ENCODE measurements around the gene PSG1. TPM values are rescaled to one million over a fixed set of nuclear protein-coding genes. Genes with fewer than 3 reads are reported as not detected.

Gene PSG1
- 3.6 and 17.2 TPM in 2 replicates for total RNA-seq

GRCh38 chr19:42879613-42880012, at the start of gene PSG1:
Gene PSG1, minus strand, starts transcription at chr19:42879713. Its CDS starts 132 bp downstream, at chr19:42879581.

GRCh38 chr19:42917634-42918033, 38.1 kb upstream of the PSG1 start, which contains the start of gene PSG6:
Gene PSG6, minus strand, starts transcription at chr19:42917894. Its CDS starts 102 bp downstream, at chr19:42917792.

Other genes with a start within 250 kb of the PSG1 start
- not detected in 2 replicates for gene PSG3, start 139.2 kb downstream of the PSG1 start, total RNA-seq
- gene PSG8, start 114.0 kb downstream of the PSG1 start, total RNA-seq: not detected in 2 replicates
- gene PSG6, start 38.2 kb upstream of the PSG1 start, total RNA-seq: not detected in 2 replicates
- 0.16 TPM in 1 of 2 replicates, not detected in the other for gene PSG7, start 57.5 kb upstream of the PSG1 start, total RNA-seq
- gene PSG11, start 146.8 kb upstream of the PSG1 start, total RNA-seq: 0.97 TPM in 1 of 2 replicates, not detected in the other
- gene PSG2, start 203.0 kb upstream of the PSG1 start, total RNA-seq: 0.65 and 2.4 TPM in 2 replicates